WERI-Rb-1 (cell line): ENCODE measurements around the gene ATRIP.

ENCODE experiments used
- DNase-seq: peaks from one replicate; pipeline ENCODE4 v3.0.0-alpha.2; 2020
- H3K27ac ChIP-seq: fragments of 250-450 bp; sonication (Bioruptor Pico); 2 replicates; pipeline ENCODE4 v1.5.1; 2020; ENCODE audit warnings: mild to moderate bottlenecking, moderate library complexity
- H3K27me3 ChIP-seq: fragments of 250-450 bp; sonication (Bioruptor Pico); 2 replicates; pipeline ENCODE4 v1.5.1; 2021; ENCODE audit warnings: mild to moderate bottlenecking, low read depth, moderate library complexity; ENCODE audit not compliant: insufficient read depth, severe bottlenecking
- H3K36me3 ChIP-seq: fragments of 250-450 bp; sonication (Bioruptor Pico); 2 replicates; pipeline ENCODE4 v1.5.1; 2020; ENCODE audit warnings: mild to moderate bottlenecking, moderate library complexity
- H3K4me3 ChIP-seq: 2 replicates; pipeline ENCODE4 v1.5.1; 2011; ENCODE audit warnings: low read depth, mild to moderate bottlenecking, control low read depth, low read length
- H3K9me3 ChIP-seq: fragments of 250-450 bp; sonication (Bioruptor Pico); 2 replicates; pipeline ENCODE4 v1.5.1; 2021; ENCODE audit warnings: mild to moderate bottlenecking, moderate library complexity; ENCODE audit not compliant: severe bottlenecking
- TF ChIP-seq, protein P1 (sequence below): IDR thresholded peaks from 2 replicates; pipeline ENCODE4 v1.5.1; 2011; ENCODE audit warnings: low read depth, mild to moderate bottlenecking, control low read depth, inconsistent platforms, low read length

Gene ATRIP

GRCh38 chr3:48426401-48426909 is 20.1 kb upstream of the ATRIP start:
- no peaks in the 10 kb centered on the region for H3K27me3 ChIP-seq
- H3K27ac ChIP-seq, result no peak overlapping the region
- no peak overlapping the region for H3K4me3 ChIP-seq
- no peak for DNase-seq
- H3K9me3 ChIP-seq, result no peaks in the 10 kb centered on the region
- TF ChIP-seq, protein P1, sequence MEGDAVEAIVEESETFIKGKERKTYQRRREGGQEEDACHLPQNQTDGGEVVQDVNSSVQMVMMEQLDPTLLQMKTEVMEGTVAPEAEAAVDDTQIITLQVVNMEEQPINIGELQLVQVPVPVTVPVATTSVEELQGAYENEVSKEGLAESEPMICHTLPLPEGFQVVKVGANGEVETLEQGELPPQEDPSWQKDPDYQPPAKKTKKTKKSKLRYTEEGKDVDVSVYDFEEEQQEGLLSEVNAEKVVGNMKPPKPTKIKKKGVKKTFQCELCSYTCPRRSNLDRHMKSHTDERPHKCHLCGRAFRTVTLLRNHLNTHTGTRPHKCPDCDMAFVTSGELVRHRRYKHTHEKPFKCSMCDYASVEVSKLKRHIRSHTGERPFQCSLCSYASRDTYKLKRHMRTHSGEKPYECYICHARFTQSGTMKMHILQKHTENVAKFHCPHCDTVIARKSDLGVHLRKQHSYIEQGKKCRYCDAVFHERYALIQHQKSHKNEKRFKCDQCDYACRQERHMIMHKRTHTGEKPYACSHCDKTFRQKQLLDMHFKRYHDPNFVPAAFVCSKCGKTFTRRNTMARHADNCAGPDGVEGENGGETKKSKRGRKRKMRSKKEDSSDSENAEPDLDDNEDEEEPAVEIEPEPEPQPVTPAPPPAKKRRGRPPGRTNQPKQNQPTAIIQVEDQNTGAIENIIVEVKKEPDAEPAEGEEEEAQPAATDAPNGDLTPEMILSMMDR, result no peak
- peaks cover 27% of the 10 kb centered on the region for H3K36me3 ChIP-seq

GRCh38 chr3:48426944-48427629 is 19.4 kb upstream of the ATRIP start:
- TF ChIP-seq, protein P1, result no peak
- no peaks in the 10 kb centered on the region for H3K9me3 ChIP-seq
- no peak for DNase-seq
- H3K27me3 ChIP-seq, result no peaks in the 10 kb centered on the region
- H3K4me3 ChIP-seq, result no peak overlapping the region
- H3K27ac ChIP-seq, result no peak overlapping the region
- H3K36me3 ChIP-seq, result peaks cover 30% of the 10 kb centered on the region

DNA sequence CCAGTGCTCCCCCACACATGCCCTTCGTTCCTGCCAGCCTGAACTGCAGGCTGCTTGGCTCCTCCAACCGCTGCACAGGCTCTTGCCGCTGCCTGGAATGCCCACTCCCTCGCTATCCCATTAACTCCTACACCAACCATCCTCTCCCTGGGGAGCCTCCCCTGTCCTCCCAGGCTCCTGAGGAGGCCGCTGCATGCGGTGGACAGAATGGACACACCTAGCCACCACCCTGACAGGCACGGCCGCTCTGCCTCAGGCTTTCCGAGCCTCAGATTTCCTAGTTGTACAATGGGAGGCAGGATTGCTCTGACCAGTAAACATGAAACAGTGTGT is 18.9 kb upstream of the ATRIP start:
- no peak overlapping the region for H3K27ac ChIP-seq
- H3K27me3 ChIP-seq, result no peaks in the 10 kb centered on the region
- no peaks in the 10 kb centered on the region for H3K9me3 ChIP-seq
- TF ChIP-seq, protein P1, result no peak
- peaks cover 34% of the 10 kb centered on the region for H3K36me3 ChIP-seq
- H3K4me3 ChIP-seq, result no peak overlapping the region
- DNase-seq, result no peak

DNA sequence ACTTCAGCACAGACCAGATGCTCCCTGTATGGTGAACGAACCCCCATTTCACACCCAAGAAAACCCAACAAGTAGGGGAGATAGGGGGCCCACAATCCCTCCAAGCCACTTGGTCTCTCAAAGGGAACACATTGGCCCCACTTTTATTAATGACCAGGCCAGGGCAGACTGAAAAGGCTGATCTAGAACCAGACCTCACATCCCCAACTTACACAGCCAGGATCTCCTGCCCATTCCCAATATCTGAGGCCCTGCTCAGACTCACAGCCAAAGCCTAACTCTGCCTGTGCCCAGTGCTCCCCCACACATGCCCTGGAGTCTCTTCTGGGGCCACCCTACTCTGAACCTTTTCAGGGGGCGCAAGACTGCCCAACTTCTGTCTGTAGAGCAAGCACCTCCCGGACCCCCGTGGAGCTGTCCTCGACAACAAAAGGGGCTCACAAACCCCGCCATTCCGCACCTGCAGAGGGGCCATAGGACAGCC is 18.4 kb upstream of the ATRIP start:
- Histone ChIP-seq H3K4me3 (peak overlapping the region; percentile 51), H3K27me3 (no peaks in the 10 kb centered on the region), H3K27ac (peak overlapping the region; percentile 93), H3K9me3 (no peaks in the 10 kb centered on the region), H3K36me3 (peaks cover 37% of the 10 kb centered on the region)
- no peak for DNase-seq
- TF ChIP-seq, protein P1, result no peak

- DNase-seq, result peak; percentile 42
- Histone ChIP-seq H3K36me3 (peaks cover 37% of the 10 kb centered on the region), H3K4me3 (peak overlapping the region; percentile 51), H3K9me3 (no peaks in the 10 kb centered on the region), H3K27ac (peak overlapping the region; percentile 93), H3K27me3 (no peaks in the 10 kb centered on the region)
- TF ChIP-seq, protein P1, result no peak
Observed at GRCh38 chr3:48428572-48429316, 17.8 kb upstream of the ATRIP start.
